GM19324 (cell line): ENCODE data around the gene STX16.
"Not testable (repeated sequence)": the region's sequence is repeated elsewhere in the genome, so short reads cannot be mapped to it uniquely, and the experiment has no call there.

Source experiments
- ATAC-seq: cut with Tn5 transposase; IDR thresholded peaks from one replicate; pipeline ENCODE4 v1.9.1; 2021; ENCODE audit warnings: mild to moderate bottlenecking, moderate library complexity; ENCODE audit not compliant: unreplicated experiment, low FRiP score

STX16 gene

GRCh38 chr20:58717278-58718091, 66.4 kb downstream of the STX16 start:
- no peak for ATAC-seq

DNA sequence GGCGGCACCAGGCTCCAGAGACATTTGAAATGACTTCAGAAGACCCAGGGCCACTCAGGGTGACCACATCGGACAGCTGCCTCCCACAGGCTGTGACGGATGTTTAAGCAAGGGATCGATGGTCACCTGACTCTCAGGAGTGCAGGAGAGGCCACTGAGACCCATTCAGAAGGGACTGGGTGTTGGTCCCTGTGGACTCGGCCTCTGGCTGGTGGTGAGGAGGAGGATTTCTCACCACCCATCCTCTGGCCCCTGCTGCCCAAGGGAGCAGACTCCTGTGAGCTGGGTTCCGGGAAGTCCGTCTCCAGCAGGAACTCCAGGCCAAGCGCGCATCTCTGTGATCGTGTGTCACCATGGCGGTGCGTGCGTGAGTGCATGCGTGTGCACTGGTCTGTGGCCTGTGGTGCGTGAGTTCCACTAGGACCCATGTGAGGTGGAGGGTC, 67.1 kb downstream of the STX16 start:
- ATAC-seq = no peak

GRCh38 chr20:58718729-58719128, 67.6 kb downstream of the STX16 start:
- no peak for ATAC-seq

DNA sequence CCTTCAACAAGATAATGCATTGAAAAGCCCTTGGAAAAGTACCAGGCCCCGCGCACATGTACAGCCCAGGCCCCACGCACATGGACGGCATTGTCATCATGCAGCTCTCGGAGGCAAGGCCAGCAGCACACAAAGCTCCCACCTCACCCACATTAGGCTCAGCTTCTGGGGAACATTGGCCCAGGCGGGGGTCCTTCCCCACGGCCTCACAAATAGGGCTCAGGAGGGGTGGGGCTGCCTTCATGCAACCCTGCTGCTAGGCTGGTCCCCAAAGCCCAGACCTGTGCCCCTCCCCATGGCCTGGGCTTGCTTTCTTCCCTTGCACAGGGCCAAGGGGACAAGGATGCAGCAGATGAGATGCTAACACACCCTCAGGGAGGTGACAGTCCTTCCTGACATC, 68.2 kb downstream of the STX16 start:
- ATAC-seq = no peak

DNA sequence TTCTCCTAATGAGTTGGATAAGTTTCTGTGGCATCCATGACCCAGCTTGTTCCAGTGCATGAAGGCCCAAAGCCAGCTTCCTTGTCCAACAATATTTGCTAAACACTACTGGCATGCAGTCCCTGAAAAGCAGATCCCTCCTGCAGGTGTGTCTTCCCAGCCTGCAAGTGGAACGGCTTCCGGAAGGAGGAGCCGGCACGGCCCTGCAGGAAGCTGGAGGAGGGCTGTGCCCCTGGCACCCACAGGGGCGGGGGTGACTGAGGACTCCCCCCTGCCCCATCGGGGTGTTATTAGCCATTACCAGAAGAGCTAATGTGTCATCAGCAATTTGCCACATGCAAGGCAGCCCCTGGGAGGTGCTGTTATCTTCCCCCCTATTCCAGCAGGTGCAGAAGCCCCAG, 68.9 kb downstream of the STX16 start:
- ATAC-seq = no peak

DNA sequence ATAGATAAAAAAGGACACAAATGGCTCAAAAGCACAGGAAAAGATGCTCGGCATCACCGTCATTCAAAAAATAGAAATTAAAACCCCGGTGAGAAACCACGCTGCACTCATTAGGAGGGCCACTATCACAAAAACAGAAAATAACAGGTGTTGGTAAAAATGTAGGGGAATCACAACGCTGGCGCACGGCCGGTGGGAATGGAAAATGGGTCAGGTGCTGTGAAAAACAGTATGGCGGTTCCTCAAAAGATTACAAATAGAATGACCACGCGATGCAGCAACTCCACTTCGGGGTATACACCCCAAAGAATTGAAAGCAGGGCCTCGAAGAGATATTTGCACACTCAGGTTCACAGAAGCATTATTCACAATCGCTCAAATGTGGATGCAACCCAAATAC, 69.8 kb downstream of the STX16 start:
- no peak for ATAC-seq

DNA sequence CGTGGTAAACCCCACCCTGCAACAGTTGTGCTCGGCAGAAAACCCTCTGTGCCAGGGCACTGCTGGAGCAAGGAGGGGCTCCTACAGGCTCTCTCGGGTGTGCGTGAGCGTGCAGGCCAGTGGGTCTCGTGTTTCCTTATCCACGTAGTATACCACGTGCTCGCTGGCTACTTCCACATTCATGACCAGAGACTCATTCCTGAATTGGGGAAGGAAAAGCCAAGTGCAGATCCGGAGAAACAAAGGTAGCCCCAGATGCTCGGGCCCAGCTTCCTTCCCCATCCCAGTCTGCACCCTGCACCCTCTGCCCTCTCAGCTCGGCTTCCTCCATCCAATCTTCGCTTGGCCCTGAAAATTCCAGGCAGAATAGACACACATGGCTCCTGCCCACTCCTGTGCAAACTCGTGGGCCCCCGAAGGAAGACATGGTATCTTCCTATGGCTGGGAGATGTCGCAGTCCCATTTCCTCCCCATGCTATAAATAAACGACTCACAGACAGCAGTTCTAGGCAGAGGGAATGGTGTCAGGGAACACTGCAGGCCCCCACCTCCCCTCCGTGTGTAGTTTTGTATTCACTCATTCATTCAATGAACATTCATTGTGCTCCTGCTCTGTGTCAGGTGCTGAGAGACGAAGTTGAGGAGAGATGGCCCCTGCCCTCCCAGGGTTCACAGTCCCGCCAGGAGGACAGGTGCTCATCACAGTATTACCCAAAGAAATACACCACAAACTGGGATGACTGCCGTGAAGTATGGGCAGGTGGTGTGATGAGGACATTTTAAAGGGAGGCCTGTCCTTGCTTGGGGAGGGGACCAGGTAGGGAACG, 71.1 kb downstream of the STX16 start:
- no peak for ATAC-seq

DNA sequence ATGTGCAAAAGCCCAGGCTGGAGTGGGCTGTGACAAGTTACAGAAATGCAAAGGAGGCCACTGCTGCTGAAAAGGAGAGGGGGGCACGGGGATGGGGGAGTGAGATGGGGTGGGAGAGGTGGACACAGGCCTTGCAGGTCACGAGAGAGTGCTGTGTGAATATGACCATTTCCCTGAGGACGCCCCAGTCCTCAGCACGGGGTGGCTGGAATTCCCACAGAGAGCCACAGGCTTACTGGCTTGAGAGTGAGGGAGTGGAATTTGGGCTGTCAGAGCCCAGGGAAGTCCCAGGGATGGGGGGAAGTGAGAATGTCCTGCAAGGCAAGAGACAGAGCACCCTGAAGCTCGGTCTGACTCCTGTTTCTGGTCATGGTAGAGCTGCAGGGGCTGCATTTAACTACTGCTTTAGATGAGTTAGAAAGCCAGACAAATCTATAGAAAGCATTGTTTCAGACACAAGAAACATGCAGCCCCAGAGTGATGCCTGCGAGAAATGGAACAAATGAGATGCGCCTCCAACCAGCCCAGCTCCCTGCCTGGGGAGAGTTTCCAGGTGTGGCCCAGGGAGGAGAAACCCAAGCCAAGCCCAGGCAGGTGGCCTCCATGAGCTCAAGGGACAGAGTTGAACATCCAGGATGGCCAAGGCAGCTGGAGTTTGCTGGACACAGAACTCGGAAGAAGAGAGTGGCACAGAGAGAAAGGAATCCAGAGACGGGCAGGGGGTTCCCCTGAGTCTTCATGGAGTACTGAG, 72.0 kb downstream of the STX16 start:
- ATAC-seq = no peak

- no peak for ATAC-seq
Observed at GRCh38 chr20:58723628-58723984, 72.5 kb downstream of the STX16 start.

GRCh38 chr20:58726156-58726555, 75.1 kb downstream of the STX16 start:
- ATAC-seq = not testable (repeated sequence)
